Measurements from ENCODE around the gene SLIT1. TPM values are rescaled to one million over a fixed set of nuclear protein-coding genes. Genes with fewer than 3 reads are reported as not detected.

The SLIT1 gene
- total RNA-seq, 4 donors from 2014 or later, result 0.28 to 1.7 TPM; not detected in 2

GRCh38 chr10:97107551-97107950 lies 78.2 kb downstream of the SLIT1 start:
- no peaks in the 10 kb centered on the region for H3K4me1 ChIP-seq
- no peak overlapping the region for H3K4me3 ChIP-seq
- no peaks in the 10 kb centered on the region for H3K27me3 ChIP-seq
- DNase-seq, result no peak
- H3K9me3 ChIP-seq, result no peaks in the 10 kb centered on the region
- no peak overlapping the region for H3K27ac ChIP-seq
- TF ChIP-seq POLR2A (IDR thresholded peaks at IDR 0.05), result no peak
- no peaks in the 10 kb centered on the region for H3K36me3 ChIP-seq

- DNase-seq, result no peak
- H3K27me3 ChIP-seq, result no peaks in the 10 kb centered on the region
- no peak for TF ChIP-seq CTCF (IDR thresholded peaks at IDR 0.05)
- TF ChIP-seq POLR2A (IDR thresholded peaks at IDR 0.05), result no peak
- no peak overlapping the region for H3K4me3 ChIP-seq
- no peaks in the 10 kb centered on the region for H3K4me1 ChIP-seq
- H3K36me3 ChIP-seq, result no peaks in the 10 kb centered on the region
- H3K9me3 ChIP-seq, result no peaks in the 10 kb centered on the region
- H3K27ac ChIP-seq, result no peak overlapping the region
Observed at GRCh38 chr10:97106207-97106606, 79.6 kb downstream of the SLIT1 start.

- no peaks in the 10 kb centered on the region for H3K27me3 ChIP-seq
- no peak overlapping the region for H3K4me3 ChIP-seq
- H3K36me3 ChIP-seq, result no peaks in the 10 kb centered on the region
- TF ChIP-seq CTCF (IDR thresholded peaks at IDR 0.05) (no peak), POLR2A (IDR thresholded peaks at IDR 0.05) (no peak)
- no peak for DNase-seq
- no peaks in the 10 kb centered on the region for H3K9me3 ChIP-seq
- H3K4me1 ChIP-seq, result no peaks in the 10 kb centered on the region
- H3K27ac ChIP-seq, result no peak overlapping the region
Observed at GRCh38 chr10:97105303-97105702, 80.5 kb downstream of the SLIT1 start.

- H3K4me3 ChIP-seq, result no peak overlapping the region
- no peak for DNase-seq
- TF ChIP-seq POLR2A (IDR thresholded peaks at IDR 0.05) (no peak), CTCF (IDR thresholded peaks at IDR 0.05) (no peak)
- no peaks in the 10 kb centered on the region for H3K4me1 ChIP-seq
- no peaks in the 10 kb centered on the region for H3K9me3 ChIP-seq
- no peak overlapping the region for H3K27ac ChIP-seq
- no peaks in the 10 kb centered on the region for H3K27me3 ChIP-seq
- H3K36me3 ChIP-seq, result no peaks in the 10 kb centered on the region
Observed at GRCh38 chr10:97103316-97104080, 82.3 kb downstream of the SLIT1 start.

GRCh38 chr10:97102441-97102840 lies 83.3 kb downstream of the SLIT1 start:
- Histone ChIP-seq H3K36me3 (no peaks in the 10 kb centered on the region), H3K27me3 (no peaks in the 10 kb centered on the region), H3K4me3 (no peak overlapping the region), H3K27ac (no peak overlapping the region), H3K9me3 (no peaks in the 10 kb centered on the region), H3K4me1 (no peaks in the 10 kb centered on the region)
- no peak for TF ChIP-seq CTCF (IDR thresholded peaks at IDR 0.05)
- TF ChIP-seq POLR2A (IDR thresholded peaks at IDR 0.05), result no peak
- no peak for DNase-seq

- Histone ChIP-seq H3K27ac (no peak overlapping the region), H3K9me3 (no peaks in the 10 kb centered on the region), H3K27me3 (no peaks in the 10 kb centered on the region), H3K4me1 (no peaks in the 10 kb centered on the region), H3K4me3 (no peak overlapping the region), H3K36me3 (no peaks in the 10 kb centered on the region)
- no peak for DNase-seq
- no peak for TF ChIP-seq POLR2A (IDR thresholded peaks at IDR 0.05)
- TF ChIP-seq CTCF (IDR thresholded peaks at IDR 0.05), result no peak
Observed at GRCh38 chr10:97101166-97101940, 84.4 kb downstream of the SLIT1 start.
